HL-60 (cell line): Measurements from ENCODE around the gene SMIM5.
"Not testable (repeated sequence)": the region's sequence is repeated elsewhere in the genome, so short reads cannot be mapped to it uniquely, and the experiment has no call there.

Source experiments
- DNase-seq, 2 experiments: peaks; one replicate each; pipeline ENCODE4 v3.0.0-alpha.2; 2010 to 2020; ENCODE audit warnings: low read depth in 1 of 2, low spot score in 1 of 2
- H3K27ac ChIP-seq: fragments of 250-450 bp; sonication (Bioruptor Pico); replicated peaks from 2 replicates; pipeline ENCODE4 v1.5.1; 2020; ENCODE audit warnings: mild to moderate bottlenecking, moderate library complexity
- H3K27me3 ChIP-seq: fragments of 250-450 bp; sonication (Bioruptor Pico); 2 replicates; pipeline ENCODE4 v1.5.1; 2021; ENCODE audit warnings: mild to moderate bottlenecking, moderate library complexity; ENCODE audit not compliant: insufficient read depth, poor library complexity, severe bottlenecking
- H3K4me3 ChIP-seq: replicated peaks from 2 replicates; pipeline ENCODE4 v1.5.1; 2011; ENCODE audit warnings: mild to moderate bottlenecking, control low read depth, low read length; ENCODE audit not compliant: insufficient read depth
- GABPA ChIP-seq: IDR thresholded peaks from 2 replicates; pipeline ENCODE4 v1.6.1; 2012; ENCODE audit warnings: low read depth
- POLR2AphosphoS5 ChIP-seq: IDR thresholded peaks from 2 replicates; pipeline ENCODE4 v1.6.1; 2012; ENCODE audit warnings: low read depth
- REST ChIP-seq: IDR thresholded peaks from 2 replicates; pipeline ENCODE4 v1.6.1; 2012; ENCODE audit warnings: low read depth; ENCODE audit not compliant: insufficient replicate concordance
- SPI1 ChIP-seq: IDR thresholded peaks from 2 replicates; pipeline ENCODE4 v1.6.1; 2012; ENCODE audit warnings: low read depth, mild to moderate bottlenecking, borderline replicate concordance
- TF ChIP-seq, protein P1 (sequence below): IDR thresholded peaks from one replicate; pipeline ENCODE4 v1.5.1; 2011; ENCODE audit warnings: low read length, control low read depth, inconsistent platforms; ENCODE audit not compliant: insufficient read depth

Gene SMIM5

DNA sequence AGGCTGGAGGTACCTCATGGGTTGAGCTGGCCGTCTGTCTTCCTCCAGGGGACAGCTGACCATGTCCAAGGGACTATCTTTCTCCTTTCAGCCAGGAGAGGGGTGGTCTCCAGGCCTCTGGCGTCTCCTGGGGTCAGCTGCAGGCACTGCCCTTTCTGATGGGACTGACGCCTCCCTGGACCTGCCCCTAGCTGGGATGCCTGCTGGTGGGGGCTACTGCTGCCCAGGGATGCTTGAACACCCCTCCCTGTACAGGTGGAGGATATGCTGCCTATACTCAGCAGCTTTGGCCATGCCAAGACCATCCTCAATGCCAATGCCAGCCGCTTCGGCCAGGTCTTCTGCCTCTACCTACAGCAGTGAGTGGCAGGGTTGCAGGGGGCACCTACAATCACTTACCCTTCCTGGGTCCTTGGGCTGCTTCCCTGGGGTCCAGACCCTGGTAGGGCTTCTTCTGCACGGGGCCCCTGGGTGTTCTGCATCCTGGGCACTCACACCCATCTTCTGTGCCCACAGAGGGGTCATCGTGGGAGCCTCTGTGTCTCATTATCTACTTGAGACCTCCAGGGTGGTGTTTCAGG, 41.4 kb upstream of the SMIM5 start:
- no peak for DNase-seq
- TF ChIP-seq SPI1: no peak
- TF ChIP-seq POLR2AphosphoS5: no peak
- TF ChIP-seq, protein P1, sequence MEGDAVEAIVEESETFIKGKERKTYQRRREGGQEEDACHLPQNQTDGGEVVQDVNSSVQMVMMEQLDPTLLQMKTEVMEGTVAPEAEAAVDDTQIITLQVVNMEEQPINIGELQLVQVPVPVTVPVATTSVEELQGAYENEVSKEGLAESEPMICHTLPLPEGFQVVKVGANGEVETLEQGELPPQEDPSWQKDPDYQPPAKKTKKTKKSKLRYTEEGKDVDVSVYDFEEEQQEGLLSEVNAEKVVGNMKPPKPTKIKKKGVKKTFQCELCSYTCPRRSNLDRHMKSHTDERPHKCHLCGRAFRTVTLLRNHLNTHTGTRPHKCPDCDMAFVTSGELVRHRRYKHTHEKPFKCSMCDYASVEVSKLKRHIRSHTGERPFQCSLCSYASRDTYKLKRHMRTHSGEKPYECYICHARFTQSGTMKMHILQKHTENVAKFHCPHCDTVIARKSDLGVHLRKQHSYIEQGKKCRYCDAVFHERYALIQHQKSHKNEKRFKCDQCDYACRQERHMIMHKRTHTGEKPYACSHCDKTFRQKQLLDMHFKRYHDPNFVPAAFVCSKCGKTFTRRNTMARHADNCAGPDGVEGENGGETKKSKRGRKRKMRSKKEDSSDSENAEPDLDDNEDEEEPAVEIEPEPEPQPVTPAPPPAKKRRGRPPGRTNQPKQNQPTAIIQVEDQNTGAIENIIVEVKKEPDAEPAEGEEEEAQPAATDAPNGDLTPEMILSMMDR: no peak
- no peak for TF ChIP-seq REST
- no peak for TF ChIP-seq GABPA
- peaks cover 16% of the 10 kb centered on the region for H3K27me3 ChIP-seq
- H3K27ac ChIP-seq: no peak overlapping the region
- no peak overlapping the region for H3K4me3 ChIP-seq

DNA sequence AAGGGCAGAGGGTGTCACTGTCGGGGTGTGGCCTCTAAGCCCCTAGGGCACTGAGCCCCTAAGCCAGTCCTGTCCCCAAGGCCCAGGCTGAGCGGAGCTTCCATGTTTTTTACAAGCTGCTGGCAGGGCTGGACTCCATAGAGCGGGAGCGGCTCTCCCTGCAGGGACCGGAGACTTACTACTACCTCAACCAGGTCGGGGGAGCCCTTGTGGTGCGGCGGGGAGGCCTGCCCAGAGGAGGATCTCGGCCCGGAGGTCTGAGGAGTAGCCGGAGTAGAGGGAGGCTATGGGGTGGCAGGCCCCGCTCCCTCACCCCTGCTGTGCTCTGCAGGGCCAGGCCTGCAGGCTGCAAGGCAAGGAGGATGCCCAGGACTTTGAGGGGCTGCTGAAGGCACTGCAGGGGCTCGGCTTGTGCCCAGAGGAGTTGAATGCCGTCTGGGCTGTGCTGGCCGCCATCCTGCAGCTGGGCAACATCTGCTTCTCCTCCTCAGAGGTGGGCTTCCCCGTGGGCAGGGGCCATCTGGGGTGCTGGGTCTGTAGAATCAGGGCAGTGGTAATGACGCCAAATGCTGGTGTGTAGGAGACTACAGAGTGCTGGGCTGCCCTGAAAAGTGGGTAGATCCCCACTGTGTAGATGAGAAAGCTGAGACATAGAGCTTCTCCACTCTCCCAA, 40.8 kb upstream of the SMIM5 start:
- no peak overlapping the region for H3K27ac ChIP-seq
- H3K27me3 ChIP-seq: peaks cover 10% of the 10 kb centered on the region
- DNase-seq: no peak
- no peak for TF ChIP-seq SPI1
- no peak overlapping the region for H3K4me3 ChIP-seq

GRCh38 chr17:75593430-75593829, 39.8 kb upstream of the SMIM5 start:
- not testable (repeated sequence) for H3K27me3 ChIP-seq, H3K4me3 ChIP-seq, DNase-seq, H3K27ac ChIP-seq

DNA sequence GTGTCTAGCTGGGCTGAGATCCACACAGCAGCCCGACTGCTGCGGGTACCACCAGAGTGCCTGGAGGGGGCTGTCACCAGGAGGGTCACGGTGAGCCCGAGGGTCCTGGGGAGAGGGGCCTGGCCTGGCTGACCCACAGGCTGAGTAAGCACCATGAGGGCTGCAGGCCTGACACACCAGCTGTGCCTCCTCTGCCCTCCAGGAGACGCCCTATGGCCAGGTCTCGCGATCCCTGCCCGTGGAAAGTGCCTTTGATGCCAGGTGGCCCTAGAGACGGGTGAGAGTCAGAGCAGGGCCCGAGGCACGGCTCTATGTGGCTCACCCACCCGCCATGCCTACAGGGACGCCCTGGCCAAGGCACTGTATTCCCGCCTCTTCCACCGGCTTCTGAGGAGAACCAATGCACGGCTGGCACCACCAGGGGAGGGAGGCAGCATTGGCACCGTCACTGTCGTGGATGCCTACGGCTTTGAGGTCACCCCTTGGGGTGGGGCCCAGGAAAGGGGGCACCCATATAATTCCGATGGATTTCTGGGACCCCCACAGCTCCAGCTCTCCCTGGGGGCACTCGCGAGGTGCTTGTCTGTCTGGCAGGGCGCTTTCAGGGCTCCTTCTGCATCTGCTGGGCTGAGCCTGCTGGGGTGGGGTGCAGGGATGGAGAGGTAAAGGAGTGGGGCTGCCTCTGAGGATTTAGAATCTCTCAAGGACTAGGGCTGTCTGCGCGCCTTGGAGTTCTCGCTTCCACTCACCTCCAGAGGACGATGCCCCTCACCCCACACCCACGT, 38.5 kb upstream of the SMIM5 start:
- Histone ChIP-seq H3K27ac (no peak overlapping the region), H3K27me3 (no peaks in the 10 kb centered on the region), H3K4me3 (no peak overlapping the region)
- TF ChIP-seq REST: no peak
- TF ChIP-seq POLR2AphosphoS5: no peak
- no peak for TF ChIP-seq SPI1
- no peak for TF ChIP-seq GABPA
- TF ChIP-seq, protein P1: no peak
- no peak for DNase-seq
